Measurements from ENCODE around the gene TEX38.
"Not testable (repeated sequence)": the region's sequence is repeated elsewhere in the genome, so short reads cannot be mapped to it uniquely, and the experiment has no call there.

DNA sequence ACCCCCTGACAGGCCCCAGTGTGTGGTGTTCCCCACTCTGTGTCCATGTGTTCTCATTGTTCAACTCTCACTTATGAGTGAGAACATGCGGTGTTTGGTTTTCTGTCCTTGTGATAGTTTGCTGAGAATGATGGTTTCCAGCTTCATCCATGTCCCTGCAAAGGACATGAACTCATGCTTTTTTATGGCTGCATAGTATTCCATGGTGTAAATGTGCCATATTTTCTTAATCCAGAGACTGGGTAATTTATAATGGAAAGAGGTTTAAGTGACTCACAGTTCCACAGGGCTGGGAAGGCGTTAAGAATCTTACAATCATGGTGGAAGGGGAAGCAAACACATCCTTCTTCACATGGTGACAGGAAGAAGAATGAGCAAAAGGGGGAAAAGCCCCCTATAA is 17.0 kb upstream of the TEX38 start:
- not testable (repeated sequence) for TF ChIP-seq CTCF (IDR thresholded peaks at IDR 0.05); EZH2 (IDR thresholded peaks at IDR 0.05; ENCODE audit: borderline replicate concordance, insufficient read depth, low read depth, low read length, poor library complexity, severe bottlenecking)

All from B cell (primary cell).